ENCODE data around the gene HS6ST2. TPM values are rescaled to one million over a fixed set of nuclear protein-coding genes. Genes with fewer than 3 reads are reported as not detected.

HS6ST2 gene
- total RNA-seq, 1 donor from 2014 or later, result 0.92 TPM

- DNase-seq (no peak), ATAC-seq (no peak)
- no peaks in the 10 kb centered on the region for H3K9me3 ChIP-seq
- intact Hi-C loops (cut with DNase I), result no loop called here
- no peaks in the 10 kb centered on the region for H3K4me1 ChIP-seq
- H3K4me3 ChIP-seq, result no peak overlapping the region
- no peaks in the 10 kb centered on the region for H3K36me3 ChIP-seq
- no peaks in the 10 kb centered on the region for H3K27me3 ChIP-seq (ENCODE audit: low read depth)
- no peak overlapping the region for H3K27ac ChIP-seq
- TF ChIP-seq CTCF (IDR thresholded peaks at IDR 0.05), result no peak
Measured at GRCh38 chrX:132834109-132834508, 124.3 kb downstream of the HS6ST2 start.

GRCh38 chrX:132833373-132833772 lies 125.1 kb downstream of the HS6ST2 start:
- TF ChIP-seq CTCF (IDR thresholded peaks at IDR 0.05), result no peak
- Histone ChIP-seq H3K4me3 (no peak overlapping the region), H3K9me3 (no peaks in the 10 kb centered on the region), H3K4me1 (no peaks in the 10 kb centered on the region), H3K36me3 (no peaks in the 10 kb centered on the region), H3K27me3 (ENCODE audit: low read depth) (no peaks in the 10 kb centered on the region), H3K27ac (no peak overlapping the region)
- intact Hi-C loops (cut with DNase I), result no loop called here
- DNase-seq, result no peak
- ATAC-seq, result no peak

- no peaks in the 10 kb centered on the region for H3K27me3 ChIP-seq (ENCODE audit: low read depth)
- no peak for DNase-seq
- no peak for TF ChIP-seq CTCF (IDR thresholded peaks at IDR 0.05)
- H3K4me1 ChIP-seq, result no peaks in the 10 kb centered on the region
- no peak overlapping the region for H3K27ac ChIP-seq
- H3K9me3 ChIP-seq, result no peaks in the 10 kb centered on the region
- H3K4me3 ChIP-seq, result no peak overlapping the region
- ATAC-seq, result no peak
- no peaks in the 10 kb centered on the region for H3K36me3 ChIP-seq
- intact Hi-C loops (cut with DNase I), result no loop called here
Measured at GRCh38 chrX:132831336-132831973, 127.0 kb downstream of the HS6ST2 start.

- no peak for DNase-seq
- no peak for ATAC-seq
- H3K36me3 ChIP-seq, result no peaks in the 10 kb centered on the region
- intact Hi-C loops (cut with DNase I), result no loop called here
- H3K4me1 ChIP-seq, result no peaks in the 10 kb centered on the region
- no peaks in the 10 kb centered on the region for H3K27me3 ChIP-seq (ENCODE audit: low read depth)
- no peak for TF ChIP-seq CTCF (IDR thresholded peaks at IDR 0.05)
- H3K4me3 ChIP-seq, result no peak overlapping the region
- no peaks in the 10 kb centered on the region for H3K9me3 ChIP-seq
- no peak overlapping the region for H3K27ac ChIP-seq
Measured at GRCh38 chrX:132822634-132823012, 135.8 kb downstream of the HS6ST2 start.

- Histone ChIP-seq H3K4me1 (no peaks in the 10 kb centered on the region), H3K9me3 (no peaks in the 10 kb centered on the region), H3K36me3 (no peaks in the 10 kb centered on the region), H3K27ac (no peak overlapping the region), H3K27me3 (ENCODE audit: low read depth) (no peaks in the 10 kb centered on the region), H3K4me3 (no peak overlapping the region)
- TF ChIP-seq CTCF (IDR thresholded peaks at IDR 0.05), result no peak
- intact Hi-C loops (cut with DNase I), result no loop called here
- DNase-seq, result no peak
- ATAC-seq, result no peak
Measured at GRCh38 chrX:132821974-132822633, 136.3 kb downstream of the HS6ST2 start.
